GM18508 (cell line): ENCODE measurements around the gene DNAH3.
"Not testable (repeated sequence)": the region's sequence is repeated elsewhere in the genome, so short reads cannot be mapped to it uniquely, and the experiment has no call there.

Source experiments
- ATAC-seq: cut with Tn5 transposase; IDR thresholded peaks from one replicate; pipeline ENCODE4 v1.9.1; 2021; ENCODE audit warnings: moderate number of reproducible peaks; ENCODE audit not compliant: insufficient read depth, unreplicated experiment

The DNAH3 gene

GRCh38 chr16:21134053-21134452 lies 16.6 kb downstream of the DNAH3 start:
- no peak for ATAC-seq

GRCh38 chr16:21130811-21131210 lies 19.8 kb downstream of the DNAH3 start:
- ATAC-seq, result no peak

- no peak for ATAC-seq
Observed at GRCh38 chr16:21128991-21129390, 21.7 kb downstream of the DNAH3 start.

DNA sequence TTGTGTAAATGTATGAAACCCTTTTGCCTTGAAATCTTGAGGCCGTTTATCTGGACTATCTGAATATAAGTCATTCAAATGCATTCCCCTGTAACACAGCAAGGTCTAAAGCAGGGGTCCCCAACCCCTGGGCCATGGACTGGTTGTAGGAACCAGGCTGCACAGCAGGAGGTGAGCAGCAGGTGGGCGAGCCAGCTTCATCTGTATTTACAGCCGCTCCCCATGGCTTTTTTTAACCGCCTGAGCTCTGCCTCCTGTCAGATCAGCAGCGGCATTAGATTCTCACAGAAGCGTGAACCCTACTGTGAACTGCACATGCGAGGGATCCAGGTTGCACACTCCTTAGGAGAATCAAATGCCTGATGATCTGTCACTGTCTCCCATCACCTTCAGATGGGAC lies 24.1 kb downstream of the DNAH3 start:
- ATAC-seq, result no peak

DNA sequence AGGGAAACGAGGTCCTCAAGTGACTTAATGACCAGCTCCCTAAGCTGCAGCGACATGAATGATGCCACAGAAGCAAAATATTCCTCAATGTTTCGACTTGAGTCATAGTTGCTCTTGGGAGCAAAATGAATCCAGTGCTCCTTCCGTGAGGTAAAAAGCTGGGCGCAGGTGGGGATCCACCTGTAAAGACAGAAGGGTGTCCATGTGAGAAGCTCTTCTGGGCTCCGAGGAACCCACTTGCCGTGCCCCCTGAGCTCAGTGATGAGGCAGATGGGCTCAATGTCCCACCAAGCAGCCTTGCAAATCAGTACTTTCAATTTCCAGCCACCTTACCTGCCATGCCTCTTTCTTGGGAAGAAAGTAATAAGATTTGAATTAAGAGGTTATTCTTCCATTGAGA lies 25.5 kb downstream of the DNAH3 start:
- ATAC-seq, result no peak

DNA sequence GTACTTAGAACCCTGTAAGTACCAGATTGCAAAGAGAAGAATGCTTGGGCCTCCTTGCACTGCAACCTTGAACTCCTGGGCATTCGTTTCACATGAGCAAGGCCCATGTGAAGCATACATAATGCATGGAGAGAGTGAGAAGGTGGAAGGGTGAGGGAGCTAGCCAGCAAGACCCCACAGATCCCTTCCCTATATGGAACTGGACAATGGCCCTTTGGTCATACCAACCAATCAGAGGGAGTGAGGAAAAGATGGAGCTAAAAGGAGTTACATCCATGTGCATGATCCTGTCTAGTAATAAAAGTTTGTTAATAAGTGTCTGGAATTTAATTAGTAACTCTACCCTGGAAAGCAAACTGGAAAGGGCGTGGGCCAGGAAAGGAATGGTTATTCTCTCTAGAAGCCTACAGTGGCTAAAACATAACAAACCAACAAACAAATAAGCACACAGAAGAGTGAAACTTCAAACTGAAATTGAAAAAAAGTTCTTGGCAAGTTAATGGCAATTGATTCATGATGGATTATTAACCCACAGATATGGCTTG lies 29.6 kb downstream of the DNAH3 start:
- no peak for ATAC-seq

- ATAC-seq, result no peak
Observed at GRCh38 chr16:21117567-21117966, 33.1 kb downstream of the DNAH3 start.

GRCh38 chr16:21116148-21116693 lies 34.4 kb downstream of the DNAH3 start:
- ATAC-seq, result no peak

DNA sequence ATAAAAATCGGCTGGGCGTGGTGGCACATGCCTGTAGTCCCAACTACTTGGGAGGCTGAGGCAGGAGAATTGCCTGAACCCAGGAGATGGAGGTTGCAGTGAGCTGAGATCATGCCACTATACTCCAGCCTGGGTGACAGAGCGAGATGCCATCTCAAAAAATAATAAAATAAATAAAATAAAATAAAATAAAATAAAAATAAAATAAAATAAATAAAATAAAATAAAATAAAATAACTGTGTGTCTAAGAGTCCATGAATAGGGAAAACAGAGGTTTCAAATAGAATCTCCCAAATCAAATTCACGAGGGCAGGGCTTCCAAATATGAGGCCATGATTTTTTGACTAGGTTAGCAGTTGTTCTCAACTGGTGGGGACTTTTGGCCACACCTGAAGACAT lies 35.1 kb downstream of the DNAH3 start:
- ATAC-seq, result not testable (repeated sequence)

DNA sequence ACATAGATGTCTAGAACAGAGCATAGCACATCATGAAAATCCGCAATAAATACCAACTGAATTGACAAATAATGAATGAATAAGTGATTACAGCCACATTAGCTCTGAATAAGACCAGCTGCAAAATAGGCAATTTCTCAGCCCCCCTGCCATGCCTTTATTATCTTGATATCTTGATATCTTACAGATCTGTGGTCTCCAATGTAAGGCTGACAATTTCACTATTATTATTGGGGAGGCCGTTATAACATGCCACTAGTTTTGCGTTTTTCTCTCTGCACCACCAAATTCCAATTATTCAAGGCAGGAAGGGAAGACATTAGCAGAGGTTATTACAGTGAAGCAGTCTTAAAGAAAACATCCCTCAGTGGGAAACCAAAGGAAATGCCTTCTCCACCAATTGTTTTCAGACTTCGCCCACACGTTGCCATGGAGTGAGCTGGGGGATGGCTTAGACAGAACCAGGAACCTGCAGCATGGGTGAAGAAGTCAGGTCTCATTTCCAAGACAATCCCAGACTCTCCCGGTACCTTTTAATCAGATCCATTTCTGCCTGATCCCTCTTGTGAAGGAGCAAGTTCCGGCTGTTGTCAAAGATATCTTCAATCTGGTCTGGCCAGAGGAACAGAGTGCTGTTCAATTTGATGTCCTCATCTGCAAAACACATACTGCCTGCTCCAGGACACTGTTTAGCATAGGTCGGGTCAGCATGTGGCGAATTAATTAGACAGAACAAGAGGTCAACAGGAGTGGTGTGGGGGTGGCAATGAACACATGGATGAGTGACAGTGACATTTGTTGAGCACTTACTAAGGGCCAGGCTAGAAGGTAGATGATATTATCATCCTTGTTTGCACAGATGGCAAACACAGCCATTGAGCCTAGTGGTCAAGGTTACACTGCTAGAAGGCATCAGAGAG lies 46.4 kb downstream of the DNAH3 start:
- ATAC-seq, result no peak

DNA sequence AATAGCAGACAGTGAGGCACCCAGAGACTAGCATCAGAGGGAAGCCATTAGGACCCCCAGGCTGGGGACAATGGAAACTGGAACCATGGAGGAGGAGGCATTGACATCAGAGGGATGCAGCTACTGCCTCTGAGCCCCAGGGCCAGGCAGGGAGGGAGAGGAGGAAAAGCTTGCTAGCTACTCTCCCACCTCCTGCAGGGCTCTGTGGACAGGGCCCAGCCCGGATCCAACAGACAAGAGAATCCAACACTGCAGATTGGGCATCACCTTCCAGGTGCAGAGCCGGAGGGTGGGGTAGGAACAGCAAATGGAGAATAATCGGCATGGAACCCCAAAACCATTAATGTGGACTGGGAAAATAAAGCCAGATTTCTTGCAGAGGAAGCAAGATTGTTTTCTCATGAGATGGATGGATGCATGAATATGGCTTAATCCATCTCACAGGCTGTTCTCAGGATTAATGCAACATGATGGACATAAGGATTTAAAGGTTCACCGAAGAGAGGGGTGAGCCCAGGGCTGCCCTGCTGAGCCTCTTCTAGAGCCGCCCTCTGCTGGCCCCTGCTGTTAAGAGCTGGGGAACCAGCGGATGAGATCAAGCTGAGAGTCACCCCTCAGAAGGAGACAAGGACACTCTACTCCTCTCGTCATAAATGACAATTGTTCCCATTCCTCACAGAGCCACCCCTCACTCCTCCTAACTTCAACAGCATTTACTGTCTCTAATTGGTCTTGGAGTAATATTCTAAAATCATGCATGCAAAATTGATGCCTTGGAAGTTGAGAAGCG lies 48.8 kb downstream of the DNAH3 start:
- ATAC-seq, result no peak

DNA sequence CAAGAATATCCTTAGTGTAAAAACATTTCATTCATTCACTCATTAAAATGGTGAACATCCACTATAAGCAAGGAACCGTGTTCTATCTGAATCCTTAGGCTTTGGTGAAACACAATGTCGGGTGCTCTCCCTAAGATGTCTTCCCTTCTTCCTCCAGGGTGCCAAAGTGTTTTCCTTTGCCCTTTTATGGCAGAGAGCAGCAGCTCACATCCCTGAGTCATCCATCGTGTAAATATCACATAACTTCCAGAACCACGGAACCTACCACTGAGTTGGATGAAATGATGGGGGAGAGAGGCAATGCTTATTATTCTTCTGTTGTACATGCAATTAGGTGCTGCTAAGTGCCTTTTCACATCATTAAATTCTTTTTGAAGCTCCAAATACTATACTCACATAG lies 50.2 kb downstream of the DNAH3 start:
- ATAC-seq, result no peak

DNA sequence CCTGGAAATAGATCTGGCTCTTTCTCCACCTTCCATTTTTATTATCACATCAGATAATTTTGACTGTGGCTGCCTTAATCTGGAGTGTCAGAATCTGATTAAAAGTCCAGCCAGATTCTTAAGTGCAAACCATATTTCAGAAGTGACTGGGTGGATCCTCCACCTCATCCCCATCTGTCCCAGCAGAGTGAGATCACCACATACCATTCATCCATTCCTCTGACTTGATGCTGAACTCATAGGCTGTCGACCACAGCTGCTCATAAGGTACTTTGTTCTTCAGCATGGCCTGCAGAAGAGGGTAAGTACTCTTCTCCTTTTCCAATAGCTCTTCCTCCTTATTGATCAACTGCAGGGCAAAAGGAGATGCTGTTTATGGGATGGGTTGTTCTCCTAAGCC lies 53.5 kb downstream of the DNAH3 start:
- ATAC-seq, result no peak

- not testable (repeated sequence) for ATAC-seq
Observed at GRCh38 chr16:21094719-21095118, 55.9 kb downstream of the DNAH3 start.

DNA sequence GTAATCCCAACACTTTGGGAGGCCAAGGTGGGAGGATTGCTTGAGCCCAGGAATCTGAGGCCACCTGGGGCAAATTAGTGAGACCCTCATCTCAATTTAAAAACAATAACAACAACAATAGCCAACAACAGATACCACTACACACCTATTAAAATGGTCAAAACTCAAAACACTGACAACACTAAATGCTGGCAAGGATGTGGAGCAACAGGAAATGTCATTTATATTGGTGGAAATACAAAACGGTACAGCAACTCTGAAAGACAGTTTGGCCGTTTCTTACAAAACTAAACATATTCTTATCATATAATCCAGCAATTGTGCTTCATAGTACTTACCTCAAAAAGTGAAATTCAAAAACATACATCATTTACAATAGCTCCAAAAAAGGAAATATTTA lies 57.7 kb downstream of the DNAH3 start:
- ATAC-seq, result no peak

DNA sequence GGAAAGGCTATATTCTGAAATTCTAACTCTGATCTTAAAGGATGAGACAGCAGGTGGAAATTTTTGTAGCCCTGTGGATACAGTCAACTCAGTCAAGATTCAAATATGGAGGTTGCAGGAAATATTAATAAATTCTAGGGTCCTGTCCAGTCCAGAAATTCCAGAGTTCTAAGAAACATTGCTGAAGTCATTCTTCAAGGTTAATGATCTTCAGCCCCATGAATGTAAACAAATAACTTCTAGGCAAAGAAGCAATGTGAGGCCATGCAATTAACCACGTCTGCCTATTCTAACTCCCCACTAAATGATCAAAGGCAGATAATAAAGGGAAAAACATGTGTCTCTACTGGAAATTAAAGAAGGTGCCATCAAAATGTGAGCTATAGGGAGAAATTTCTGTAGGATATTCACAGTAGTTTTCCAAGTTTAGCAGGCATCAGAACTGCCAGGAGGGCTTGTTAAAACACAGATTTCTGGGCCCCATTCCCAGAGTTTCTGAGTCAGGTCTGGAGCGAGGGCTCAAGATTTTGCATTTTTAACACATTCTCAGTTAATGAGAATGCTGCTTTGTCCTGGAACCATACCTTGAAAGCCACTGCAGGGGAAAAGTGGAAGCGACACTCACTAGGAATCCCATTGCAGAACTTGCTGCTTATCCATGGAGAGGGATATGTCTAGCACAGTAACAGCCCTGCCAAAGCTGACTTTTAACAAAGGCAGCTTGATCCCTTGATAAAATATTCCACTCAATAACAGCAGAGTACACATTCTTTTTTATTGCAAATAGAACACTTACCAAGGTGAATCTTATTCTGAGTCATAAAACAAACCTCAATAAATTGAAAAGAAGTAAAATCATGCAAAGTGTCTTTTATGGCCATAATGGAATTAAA lies 61.8 kb downstream of the DNAH3 start:
- ATAC-seq, result no peak

GRCh38 chr16:21088143-21088542 lies 62.5 kb downstream of the DNAH3 start:
- no peak for ATAC-seq

GRCh38 chr16:21084631-21085225 lies 65.9 kb downstream of the DNAH3 start:
- no peak for ATAC-seq

- ATAC-seq, result no peak
Observed at GRCh38 chr16:21083729-21084268, 66.8 kb downstream of the DNAH3 start.
